Spinal cord (tissue), 10 donors: Measurements from ENCODE around the gene FBXL14. TPM values are rescaled to one million over a fixed set of nuclear protein-coding genes. Genes with fewer than 3 reads are reported as not detected.

Experiments used
- DNase-seq, 6 donors: peaks; one replicate each; pipeline versions ENCODE4 v3.0.0 to v3.0.0-alpha.2; 2013 to 2015; ENCODE audit warnings: low spot score in 6 of 6, low read depth in 4 of 6
- H3K27ac ChIP-seq: one replicate; pipeline ENCODE4 v1.5.1; 2013; ENCODE audit warnings: low read depth, low read length, control low read depth
- H3K27me3 ChIP-seq: one replicate; pipeline ENCODE4 v1.6.1; 2013; ENCODE audit warnings: low read length; ENCODE audit not compliant: control insufficient read depth, insufficient read depth
- H3K36me3 ChIP-seq: one replicate; pipeline ENCODE4 v1.6.1; 2013; ENCODE audit warnings: low read length; ENCODE audit not compliant: control insufficient read depth, insufficient read depth
- H3K4me1 ChIP-seq: one replicate; pipeline ENCODE4 v1.6.1; 2013; ENCODE audit warnings: low read length; ENCODE audit not compliant: control insufficient read depth, insufficient read depth
- H3K4me3 ChIP-seq: one replicate; pipeline ENCODE4 v1.5.1; 2013; ENCODE audit warnings: low read depth, low read length, control low read depth
- H3K9me3 ChIP-seq: one replicate; pipeline ENCODE4 v1.6.1; 2013; ENCODE audit warnings: low read length; ENCODE audit not compliant: control insufficient read depth, insufficient read depth
- WGBS: methylation state at CpG from one replicate; pipeline ENCODE4 v1.1.5; 2013; ENCODE audit warnings: missing lambda C conversion rate; ENCODE audit not compliant: insufficient coverage; 5-methylcytosine and 5-hydroxymethylcytosine counted together
- polyA plus RNA-seq, 2 donors: library from polyadenylated mRNA; unstranded; fragments of 120-200 nt; gene quantifications; one replicate each; pipeline ENCODE4 v1.2.1, GENCODE V29; 2013; ENCODE audit not compliant: insufficient read length in 2 of 2
- total RNA-seq, 2 donors: library from RNA; depleted of rRNA in 1 of 2; stranded (reverse); fragments of 120-200 nt in 1 of 2; fragments of >200 nt in 1 of 2; gene quantifications; one replicate each; pipeline versions ENCODE4 v1.2.3 to v1.2.4, GENCODE V29; 2013 to 2014
- donor health status: healthy.

Gene FBXL14
- total and polyA plus RNA-seq, 4 donors, result 11.0 to 17.1 (median 15.8) TPM

DNA sequence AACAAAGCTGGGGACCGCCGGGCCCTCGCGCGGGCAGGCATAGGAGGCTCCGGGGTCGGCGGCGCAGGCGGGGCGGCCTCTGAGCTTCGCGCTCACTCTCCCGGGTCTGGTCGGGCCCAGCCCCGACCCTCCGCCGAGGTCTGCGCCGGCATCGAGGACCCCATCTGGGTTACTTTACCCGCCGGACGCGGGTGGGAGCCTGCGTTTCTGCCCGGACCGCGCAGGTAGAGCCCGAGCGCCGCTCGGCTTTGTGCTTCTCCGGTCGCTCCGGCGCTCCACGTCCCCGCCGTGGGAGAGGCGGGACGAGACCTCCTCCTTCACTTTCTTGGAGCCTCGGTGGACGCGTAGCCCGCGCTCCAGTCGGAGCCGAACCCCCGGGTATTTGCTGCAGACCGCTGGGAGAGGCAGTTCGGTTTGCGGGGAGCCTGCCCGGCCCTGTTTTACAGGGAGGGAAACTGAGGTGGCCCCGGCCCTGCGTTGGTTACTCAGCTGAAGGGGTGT, 63.2 kb downstream of the FBXL14 start:
- peaks cover 37% of the 10 kb centered on the region for H3K27me3 ChIP-seq
- peak overlapping the region; percentile 44 for H3K4me3 ChIP-seq
- WGBS, result under 1% methylated on average over 52 of the region's 56 CpGs
- H3K36me3 ChIP-seq, result no peaks in the 10 kb centered on the region
- peaks cover 22% of the 10 kb centered on the region for H3K4me1 ChIP-seq
- DNase-seq, result peak in 2 of 6 donors; percentile 43 to 60
- no peak overlapping the region for H3K27ac ChIP-seq
- H3K9me3 ChIP-seq, result no peaks in the 10 kb centered on the region

DNA sequence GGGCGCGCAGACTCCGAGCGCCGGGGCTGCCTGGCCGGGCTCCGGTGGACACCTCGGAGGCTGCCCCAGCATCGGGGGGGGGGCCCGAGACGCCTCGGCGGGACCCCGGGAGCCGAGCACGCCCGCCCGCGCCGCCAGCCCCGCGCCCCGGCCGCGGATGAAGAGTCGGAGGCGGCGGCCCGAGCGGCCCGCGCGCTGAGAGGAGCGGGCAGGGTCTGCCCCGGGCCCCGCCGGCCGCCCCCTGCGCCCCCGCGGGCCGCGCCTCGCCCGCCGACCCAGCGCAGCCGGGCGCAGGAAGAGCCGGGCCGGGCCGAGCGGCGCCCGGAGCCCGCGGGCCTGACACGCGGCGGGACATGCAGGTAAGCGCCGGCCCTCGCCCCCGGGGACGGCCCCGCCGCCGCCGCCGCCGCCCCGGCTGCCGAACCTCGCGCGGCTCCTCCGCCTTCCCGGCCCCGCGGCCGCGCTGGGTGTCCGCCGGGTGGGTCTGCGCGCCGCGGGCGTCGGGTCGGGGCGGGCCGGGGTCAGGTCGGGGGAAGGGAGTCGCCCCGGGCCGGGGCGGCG, 63.7 kb downstream of the FBXL14 start:
- WGBS, result under 1% methylated on average over 99 of the region's 99 CpGs
- H3K27ac ChIP-seq, result no peak overlapping the region
- no peaks in the 10 kb centered on the region for H3K9me3 ChIP-seq
- H3K36me3 ChIP-seq, result no peaks in the 10 kb centered on the region
- H3K27me3 ChIP-seq, result peaks cover 37% of the 10 kb centered on the region
- no peak overlapping the region for H3K4me3 ChIP-seq
- peak in 1 of 6 donors; percentile 27 for DNase-seq
- H3K4me1 ChIP-seq, result peaks cover 22% of the 10 kb centered on the region

DNA sequence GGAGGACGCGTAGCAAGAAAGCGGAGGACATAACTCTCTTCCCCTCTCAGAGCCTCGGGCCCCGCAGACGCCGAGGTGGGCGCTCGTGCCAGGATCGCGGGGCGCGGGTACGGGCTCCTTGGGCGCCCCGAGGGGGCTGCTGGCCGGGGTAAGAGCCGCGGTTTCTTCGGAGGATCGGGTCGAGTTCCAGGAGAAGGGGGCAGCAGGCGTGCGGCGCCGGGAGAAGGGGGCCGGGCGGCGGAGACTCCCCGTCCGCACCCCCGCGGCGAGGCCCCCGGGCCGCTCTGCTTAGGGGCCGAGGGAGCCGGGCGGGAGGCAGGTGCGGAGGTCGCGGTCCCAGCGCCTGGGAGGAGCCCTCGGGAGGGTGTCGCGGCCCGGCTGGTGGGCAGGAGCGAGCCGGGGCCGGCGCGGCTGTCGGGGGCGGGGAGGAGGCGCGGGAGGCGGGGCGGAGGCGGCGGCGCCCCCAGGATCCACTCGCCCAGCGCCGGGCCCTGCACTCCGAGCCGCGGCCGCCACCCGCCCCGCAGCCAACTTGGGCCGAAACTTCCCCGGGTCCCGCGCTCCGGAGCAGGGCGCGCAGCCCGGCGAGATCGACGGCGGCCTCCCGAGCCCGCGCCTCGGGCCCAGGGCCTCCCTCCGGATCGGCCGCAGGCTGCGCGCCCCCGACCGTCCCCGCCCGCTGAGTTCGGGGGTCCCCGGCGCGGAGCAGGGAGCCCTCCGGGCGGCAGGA, 64.4 kb downstream of the FBXL14 start:
- WGBS, result under 1% methylated on average over 101 of the region's 101 CpGs
- Histone ChIP-seq H3K27me3 (peaks cover 34% of the 10 kb centered on the region), H3K4me1 (peaks cover 22% of the 10 kb centered on the region), H3K9me3 (no peaks in the 10 kb centered on the region), H3K4me3 (peak overlapping the region; percentile 21), H3K36me3 (no peaks in the 10 kb centered on the region), H3K27ac (no peak overlapping the region)
- peak in 2 of 6 donors; percentile 23 to 58 for DNase-seq

DNA sequence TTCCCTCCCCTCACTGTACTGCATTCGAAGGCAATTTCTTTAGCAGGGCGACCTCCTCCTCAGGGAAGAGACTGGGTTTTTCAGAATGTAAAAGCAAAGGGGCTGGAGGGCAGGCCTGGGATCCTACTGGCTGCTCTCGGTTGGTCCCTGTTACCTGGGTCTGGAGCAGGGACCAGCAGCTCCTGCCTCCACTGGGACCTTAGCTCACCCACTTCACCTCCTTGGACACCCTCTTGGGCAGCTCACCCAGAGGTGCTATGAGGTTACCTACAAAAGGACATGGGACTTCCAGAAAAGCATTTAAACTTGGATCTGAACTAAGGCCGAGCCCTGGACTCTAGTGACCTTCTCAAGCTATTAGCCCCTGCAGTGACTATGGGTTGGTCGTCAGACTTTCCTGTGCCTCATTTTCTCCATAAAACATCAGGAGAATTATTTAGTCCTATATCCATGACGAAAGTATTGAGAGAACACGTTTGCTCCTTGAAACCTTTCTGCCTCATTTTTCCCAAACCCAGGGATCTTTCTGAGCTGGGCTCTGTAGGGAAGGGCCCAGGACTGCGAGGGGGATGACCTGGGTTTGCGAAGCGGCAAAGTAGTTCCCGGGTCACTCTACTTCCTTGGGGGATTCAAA, 65.0 kb downstream of the FBXL14 start:
- H3K4me1 ChIP-seq, result peaks cover 22% of the 10 kb centered on the region
- peaks cover 31% of the 10 kb centered on the region for H3K27me3 ChIP-seq
- 34% methylated on average over 5 of the region's 11 CpGs for WGBS
- no peak for DNase-seq
- H3K36me3 ChIP-seq, result no peaks in the 10 kb centered on the region
- H3K9me3 ChIP-seq, result no peaks in the 10 kb centered on the region
- no peak overlapping the region for H3K27ac ChIP-seq
- peak overlapping the region; percentile 21 for H3K4me3 ChIP-seq

DNA sequence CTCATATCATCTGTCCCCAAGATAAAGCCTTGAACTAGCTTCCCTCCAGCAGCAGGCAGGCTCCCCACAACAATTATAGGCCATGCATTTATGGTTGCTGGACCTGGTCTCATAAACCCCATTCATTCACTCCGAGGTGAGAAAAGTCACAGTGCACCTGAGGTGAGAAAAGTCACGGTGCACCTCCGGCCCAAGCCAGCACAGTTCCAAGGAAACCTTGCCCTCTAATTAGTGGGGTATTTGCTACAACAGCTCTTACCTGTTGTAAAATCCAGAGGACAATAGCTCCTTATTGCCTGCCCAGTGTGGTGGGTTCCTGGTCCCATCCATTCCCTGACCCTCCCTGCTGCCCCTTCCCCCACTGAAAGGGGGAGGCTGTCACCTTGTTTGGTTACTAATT, 65.6 kb downstream of the FBXL14 start:
- H3K9me3 ChIP-seq, result no peaks in the 10 kb centered on the region
- no peak overlapping the region for H3K4me3 ChIP-seq
- peaks cover 19% of the 10 kb centered on the region for H3K4me1 ChIP-seq
- WGBS, result 82% methylated on average over 3 of the region's 3 CpGs
- no peaks in the 10 kb centered on the region for H3K36me3 ChIP-seq
- peaks cover 29% of the 10 kb centered on the region for H3K27me3 ChIP-seq
- DNase-seq, result no peak
- no peak overlapping the region for H3K27ac ChIP-seq

DNA sequence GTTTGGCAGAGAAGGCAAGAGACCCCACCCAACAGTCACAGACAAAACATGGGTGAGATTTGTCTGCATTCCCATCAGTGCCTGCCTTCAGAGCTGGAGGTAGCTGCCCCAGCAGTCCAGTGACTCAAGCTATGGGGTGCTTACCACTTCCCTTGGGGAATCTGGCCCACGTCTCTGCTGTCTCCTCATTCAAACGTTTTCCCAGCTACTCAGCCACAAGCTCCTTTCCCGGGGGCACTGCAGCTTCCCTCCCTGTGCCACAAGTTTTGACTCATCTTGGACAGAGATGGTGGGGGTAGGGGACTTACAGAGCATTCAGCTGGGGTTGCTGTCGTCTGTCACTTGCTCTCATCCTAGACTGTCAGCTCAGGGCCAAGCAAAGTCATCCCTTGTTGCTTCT, 66.6 kb downstream of the FBXL14 start:
- H3K27ac ChIP-seq, result no peak overlapping the region
- DNase-seq, result no peak
- 83% methylated on average over 1 of the region's 4 CpGs for WGBS
- H3K9me3 ChIP-seq, result no peaks in the 10 kb centered on the region
- H3K36me3 ChIP-seq, result no peaks in the 10 kb centered on the region
- H3K4me1 ChIP-seq, result peaks cover 14% of the 10 kb centered on the region
- H3K27me3 ChIP-seq, result peaks cover 25% of the 10 kb centered on the region
- H3K4me3 ChIP-seq, result no peak overlapping the region

DNA sequence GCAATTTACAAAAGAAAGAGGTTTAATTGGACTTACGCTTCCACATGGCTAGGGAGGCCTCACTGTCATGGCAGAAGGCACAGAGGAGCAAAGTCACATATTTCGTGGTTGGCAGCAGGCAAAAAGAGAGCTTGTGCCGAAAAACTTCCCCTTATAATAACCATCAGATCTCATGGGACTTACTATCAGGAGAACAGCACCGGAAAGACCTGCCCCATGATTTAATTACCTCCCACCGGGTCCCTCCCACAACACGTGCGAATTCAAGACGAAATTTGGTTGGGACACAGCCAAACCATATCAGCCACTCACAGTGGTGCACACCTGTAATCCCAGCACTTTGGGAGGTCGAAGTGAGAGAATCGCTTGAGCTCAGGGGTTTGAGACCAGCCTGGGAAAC, 68.5 kb downstream of the FBXL14 start:
- Histone ChIP-seq H3K27me3 (peaks cover 14% of the 10 kb centered on the region), H3K9me3 (no peaks in the 10 kb centered on the region), H3K27ac (no peak overlapping the region), H3K4me3 (no peak overlapping the region), H3K36me3 (no peaks in the 10 kb centered on the region), H3K4me1 (peaks cover 4% of the 10 kb centered on the region)
- DNase-seq, result no peak
- 82% methylated on average over 8 of the region's 10 CpGs for WGBS

DNA sequence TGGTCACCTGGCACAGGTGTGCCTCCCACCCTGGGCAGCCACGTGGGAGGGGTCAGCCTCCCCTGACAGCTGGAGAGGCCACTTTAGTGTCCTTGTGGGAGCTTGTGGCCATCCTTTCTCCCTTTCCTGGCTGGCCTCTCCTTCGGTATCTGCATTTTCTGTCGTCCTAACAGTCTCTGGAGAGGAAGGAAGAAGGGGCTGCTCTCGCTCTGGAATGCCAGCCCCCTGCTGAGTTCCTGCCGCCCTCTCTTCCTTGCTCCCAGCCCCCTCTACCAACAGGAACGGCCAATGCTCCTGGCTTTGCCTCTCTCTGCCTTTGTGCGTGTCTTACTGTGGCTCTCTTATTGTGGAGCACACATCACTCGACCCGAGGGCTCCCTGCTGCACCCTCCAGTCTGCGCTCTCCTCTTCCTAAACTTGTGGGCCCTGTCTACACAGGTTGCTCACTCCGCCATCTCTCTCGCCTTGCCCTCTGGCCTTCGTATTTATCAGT, 70.8 kb downstream of the FBXL14 start:
- DNase-seq, result no peak
- 45% methylated on average over 13 of the region's 13 CpGs for WGBS
- Histone ChIP-seq H3K36me3 (no peaks in the 10 kb centered on the region), H3K4me1 (peaks cover 11% of the 10 kb centered on the region), H3K9me3 (no peaks in the 10 kb centered on the region), H3K4me3 (no peak overlapping the region), H3K27me3 (peaks cover 3% of the 10 kb centered on the region), H3K27ac (no peak overlapping the region)

DNA sequence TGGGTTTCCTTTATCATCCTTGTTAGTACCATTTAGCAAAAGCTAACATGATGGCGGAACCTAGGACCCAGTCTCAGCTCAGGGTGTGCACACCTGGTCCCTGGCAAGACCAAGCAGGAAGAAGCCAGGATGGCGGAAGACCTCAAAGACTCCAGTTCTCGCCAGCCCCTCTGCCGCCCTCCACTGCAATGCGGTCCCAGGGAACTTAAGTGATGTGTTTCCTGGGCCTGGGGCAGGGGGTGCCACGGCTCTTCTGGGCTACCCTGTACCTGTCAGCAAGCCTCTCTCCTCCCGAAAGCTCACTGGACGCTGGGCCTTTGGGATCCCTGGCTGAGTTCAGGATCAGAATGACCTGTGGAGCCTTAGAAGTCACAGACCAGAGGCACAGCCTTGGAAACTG, 71.3 kb downstream of the FBXL14 start:
- Histone ChIP-seq H3K4me3 (no peak overlapping the region), H3K27ac (no peak overlapping the region), H3K27me3 (peaks cover 2% of the 10 kb centered on the region), H3K9me3 (no peaks in the 10 kb centered on the region), H3K36me3 (no peaks in the 10 kb centered on the region), H3K4me1 (peaks cover 11% of the 10 kb centered on the region)
- WGBS, result 87% methylated on average over 6 of the region's 8 CpGs
- no peak for DNase-seq
